Measurements from ENCODE around the gene KLHL2. TPM values are rescaled to one million over a fixed set of nuclear protein-coding genes. Genes with fewer than 3 reads are reported as not detected.

Gene KLHL2
- total RNA-seq, 1 donor from 2014 or later: 24.3 TPM

- Mint-ChIP-seq H3K4me1 (no peaks in the 10 kb centered on the region), H3K27ac (no peak overlapping the region), H3K9me3 (no peaks in the 10 kb centered on the region), H3K36me3 (no peaks in the 10 kb centered on the region), H3K27me3 (ENCODE audit: insufficient read depth, low read depth) (no peaks in the 10 kb centered on the region), H3K4me3 (no peak overlapping the region)
- H2AFZ ChIP-seq (replicated peaks): no peak overlapping the region
- H3K27ac ChIP-seq: no peak overlapping the region
- no peak overlapping the region for H3K4me3 ChIP-seq
- TF ChIP-seq EZH2 (IDR thresholded peaks at IDR 0.05): no peak
- TF ChIP-seq EZH2phosphoT487 (IDR thresholded peaks at IDR 0.05): no peak
- TF ChIP-seq CTCF (IDR thresholded peaks at IDR 0.05): no peak
- H3K27me3 ChIP-seq: no peaks in the 10 kb centered on the region
- H3K9ac ChIP-seq: no peak overlapping the region
- no peaks in the 10 kb centered on the region for H3K36me3 ChIP-seq
- no peak overlapping the region for H3K4me2 ChIP-seq
- H3F3A ChIP-seq (ENCODE audit: low read depth): no peaks in the 10 kb centered on the region
- no peak for DNase-seq (ENCODE audit: low spot score)
- no peaks in the 10 kb centered on the region for H3K9me3 ChIP-seq (ENCODE audit: low read depth)
- H4K20me1 ChIP-seq (ENCODE audit: low read depth): no peaks in the 10 kb centered on the region
- H3K79me2 ChIP-seq (ENCODE audit: low read depth): no peaks in the 10 kb centered on the region
- no peaks in the 10 kb centered on the region for H3K4me1 ChIP-seq
These were observed 14.9 kb upstream of the KLHL2 start for GRCh38 chr4:165192500-165192898.

GRCh38 chr4:165192956-165193355, 14.4 kb upstream of the KLHL2 start:
- Mint-ChIP-seq H3K27ac (no peak overlapping the region), H3K4me1 (no peaks in the 10 kb centered on the region), H3K9me3 (no peaks in the 10 kb centered on the region), H3K36me3 (no peaks in the 10 kb centered on the region), H3K27me3 (ENCODE audit: insufficient read depth, low read depth) (no peaks in the 10 kb centered on the region), H3K4me3 (no peak overlapping the region)
- H3K4me3 ChIP-seq: no peak overlapping the region
- no peaks in the 10 kb centered on the region for H4K20me1 ChIP-seq (ENCODE audit: low read depth)
- no peaks in the 10 kb centered on the region for H3K36me3 ChIP-seq
- H3F3A ChIP-seq (ENCODE audit: low read depth): no peaks in the 10 kb centered on the region
- H3K9ac ChIP-seq: no peak overlapping the region
- H3K27ac ChIP-seq: no peak overlapping the region
- TF ChIP-seq CTCF (IDR thresholded peaks at IDR 0.05): no peak
- no peak for TF ChIP-seq EZH2 (IDR thresholded peaks at IDR 0.05)
- no peak for TF ChIP-seq EZH2phosphoT487 (IDR thresholded peaks at IDR 0.05)
- no peaks in the 10 kb centered on the region for H3K4me1 ChIP-seq
- no peak overlapping the region for H3K4me2 ChIP-seq
- H3K27me3 ChIP-seq: no peaks in the 10 kb centered on the region
- no peaks in the 10 kb centered on the region for H3K79me2 ChIP-seq (ENCODE audit: low read depth)
- no peaks in the 10 kb centered on the region for H3K9me3 ChIP-seq (ENCODE audit: low read depth)
- no peak overlapping the region for H2AFZ ChIP-seq (replicated peaks)
- DNase-seq (ENCODE audit: low spot score): no peak

- no peak overlapping the region for H3K27ac ChIP-seq
- no peak overlapping the region for H3K4me3 Mint-ChIP-seq
- no peak for TF ChIP-seq CTCF (IDR thresholded peaks at IDR 0.05)
- TF ChIP-seq EZH2 (IDR thresholded peaks at IDR 0.05): no peak
- no peak for TF ChIP-seq EZH2phosphoT487 (IDR thresholded peaks at IDR 0.05)
- no peak overlapping the region for H3K9ac ChIP-seq
- no peaks in the 10 kb centered on the region for H3K9me3 Mint-ChIP-seq
- no peaks in the 10 kb centered on the region for H3K27me3 ChIP-seq
- no peaks in the 10 kb centered on the region for H3K36me3 ChIP-seq
- no peak for DNase-seq (ENCODE audit: low spot score)
- no peak overlapping the region for H2AFZ ChIP-seq (replicated peaks)
- H3K27ac Mint-ChIP-seq: no peak overlapping the region
- H3K4me1 Mint-ChIP-seq: no peaks in the 10 kb centered on the region
- no peaks in the 10 kb centered on the region for H4K20me1 ChIP-seq (ENCODE audit: low read depth)
- H3K79me2 ChIP-seq (ENCODE audit: low read depth): no peaks in the 10 kb centered on the region
- no peak overlapping the region for H3K4me2 ChIP-seq
- H3K4me3 ChIP-seq: no peak overlapping the region
- H3K36me3 Mint-ChIP-seq: no peaks in the 10 kb centered on the region
- H3F3A ChIP-seq (ENCODE audit: low read depth): no peaks in the 10 kb centered on the region
- no peaks in the 10 kb centered on the region for H3K27me3 Mint-ChIP-seq (ENCODE audit: insufficient read depth, low read depth)
- H3K4me1 ChIP-seq: no peaks in the 10 kb centered on the region
- H3K9me3 ChIP-seq (ENCODE audit: low read depth): no peaks in the 10 kb centered on the region
These were observed 13.0 kb upstream of the KLHL2 start for GRCh38 chr4:165194368-165194767.
